BJ (cell line): Measurements from ENCODE around the gene PRRG3. TPM values are rescaled to one million over a fixed set of nuclear protein-coding genes. Genes with fewer than 3 reads are reported as not detected.

Experiments used
- polyA plus RNA-seq: library from polyadenylated mRNA; depleted of rRNA; stranded (reverse); fragments of >200 nt; gene quantifications from 2 replicates; pipeline ENCODE4 v1.2.3, GENCODE V29; 2011; rRNA removed

The PRRG3 gene
- polyA plus RNA-seq, 1 experiment = not detected

Other genes starting within 250 kb of the PRRG3 start
- gene PASD1, start 131.8 kb upstream of the PRRG3 start, polyA plus RNA-seq = not detected in 2 replicates
- gene FATE1, start 20.6 kb downstream of the PRRG3 start, polyA plus RNA-seq = not detected in 2 replicates
- gene CNGA2, start 39.3 kb downstream of the PRRG3 start, polyA plus RNA-seq = not detected in 2 replicates
- not detected in 2 replicates for gene MAGEA4, start 217.4 kb downstream of the PRRG3 start, polyA plus RNA-seq